NCI-H2196 treated with DMSO at 0.1 percent for 48 hours (cell line): ENCODE measurements around the gene P2RY6.
A peak's percentile ranks its signal among the peaks of the same experiment; 100 is the strongest.

Experiments
- DNase-seq: peaks from one replicate; lab custom pipeline; 2025; ENCODE audit not compliant: unreplicated experiment; lab: John Stamatoyannopoulos, UW

P2RY6 gene

DNA sequence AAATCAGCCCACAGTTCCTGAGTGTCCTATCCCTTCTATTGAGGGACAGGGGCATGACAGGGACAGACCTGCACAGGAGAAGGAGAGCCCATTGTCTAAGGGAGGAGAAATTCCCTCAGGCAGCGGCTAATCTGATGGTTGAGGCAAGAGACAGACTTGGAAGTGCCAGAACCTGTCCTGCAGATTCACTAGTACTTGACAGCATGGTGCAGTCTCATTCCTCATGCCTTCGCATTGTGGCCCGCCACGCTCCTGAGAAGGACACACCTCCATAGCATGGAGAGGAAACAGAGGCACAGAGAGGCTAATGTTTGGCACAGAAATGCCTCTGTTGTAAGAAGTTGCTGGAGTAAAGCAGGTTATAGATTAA is 3.2 kb downstream of the P2RY6 start:
- no peak for DNase-seq

GRCh38 chr11:73277467-73277866 is 5.3 kb downstream of the P2RY6 start:
- DNase-seq: no peak

GRCh38 chr11:73280626-73281025 is 8.5 kb downstream of the P2RY6 start:
- no peak for DNase-seq

- DNase-seq: no peak
Measured at GRCh38 chr11:73281201-73281741, 9.1 kb downstream of the P2RY6 start.

- DNase-seq: no peak
Measured at GRCh38 chr11:73281796-73282660, 9.9 kb downstream of the P2RY6 start.

DNA sequence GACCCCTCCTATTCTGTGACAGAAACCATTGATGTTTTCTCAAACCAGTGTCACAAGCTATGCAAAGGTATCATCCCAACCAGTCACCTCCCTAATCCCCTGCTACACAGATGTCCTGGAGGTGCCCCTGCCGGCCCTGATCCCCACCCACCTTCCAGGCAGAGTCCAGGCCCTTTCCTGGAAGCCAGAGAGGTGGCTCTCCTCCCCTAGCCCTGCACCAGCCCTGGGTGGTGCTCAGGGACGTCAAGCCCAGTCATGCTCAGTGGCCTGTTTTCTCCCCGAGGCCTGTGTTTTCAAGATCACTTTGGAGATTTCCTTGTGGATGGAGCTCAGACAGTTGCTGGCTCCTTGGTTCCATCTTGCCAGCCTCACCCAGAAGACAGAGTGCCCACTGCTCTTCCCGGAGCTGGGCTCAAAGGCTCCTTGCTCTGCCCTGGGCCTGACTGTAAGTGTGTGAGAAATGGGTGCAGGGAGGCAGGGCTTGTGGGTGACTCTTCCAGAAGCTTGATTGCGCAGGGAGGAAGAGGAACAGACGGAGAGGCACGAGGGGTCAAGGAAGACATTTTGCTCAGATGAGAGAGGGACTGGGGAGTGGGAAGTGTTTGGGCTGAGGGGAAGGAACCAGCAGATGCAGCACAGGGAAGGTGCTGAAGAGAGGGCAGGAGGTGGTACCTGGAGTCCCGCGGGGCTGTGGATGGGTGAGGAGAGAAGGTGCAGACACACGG is 11.3 kb downstream of the P2RY6 start:
- no peak for DNase-seq

- DNase-seq: no peak
Measured at GRCh38 chr11:73284106-73284505, 12.0 kb downstream of the P2RY6 start.

- no peak for DNase-seq
Measured at GRCh38 chr11:73285721-73286120, 13.6 kb downstream of the P2RY6 start.

- no peak for DNase-seq
Measured at GRCh38 chr11:73286240-73286810, 14.2 kb downstream of the P2RY6 start.

DNA sequence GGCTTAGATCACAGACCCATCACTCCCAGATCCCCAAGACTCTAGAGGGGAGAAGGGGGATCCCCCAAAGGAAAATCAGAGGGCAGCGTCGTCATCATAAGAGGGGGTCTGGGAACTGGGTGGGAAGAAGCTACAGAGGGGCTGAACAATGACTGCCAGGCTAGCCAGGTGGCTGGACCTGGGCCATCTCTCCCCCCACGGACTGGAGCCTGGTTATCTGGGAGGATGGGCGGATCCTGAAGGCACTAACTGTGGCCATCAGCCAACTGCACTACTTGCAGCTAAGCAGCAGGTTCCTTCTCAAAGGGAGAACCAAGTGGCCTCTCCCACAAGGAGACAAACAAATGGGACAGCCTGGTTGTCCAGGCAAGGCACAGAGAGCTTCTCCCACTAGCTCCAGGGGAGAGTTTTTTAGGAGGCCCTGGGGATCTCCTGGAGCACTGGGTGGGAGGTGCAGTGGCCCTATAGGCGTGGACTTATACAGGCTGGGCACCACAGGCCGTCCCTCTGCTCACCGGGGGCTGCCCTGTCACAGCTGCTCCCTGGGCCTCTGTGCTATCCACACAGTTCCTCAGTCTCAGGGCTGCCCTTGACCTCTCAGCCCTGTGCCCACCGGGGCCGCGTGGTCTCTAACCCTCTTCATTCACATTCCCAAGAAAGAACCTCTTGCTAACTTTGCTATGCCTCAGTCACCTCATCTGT is 15.4 kb downstream of the P2RY6 start:
- DNase-seq: no peak

DNA sequence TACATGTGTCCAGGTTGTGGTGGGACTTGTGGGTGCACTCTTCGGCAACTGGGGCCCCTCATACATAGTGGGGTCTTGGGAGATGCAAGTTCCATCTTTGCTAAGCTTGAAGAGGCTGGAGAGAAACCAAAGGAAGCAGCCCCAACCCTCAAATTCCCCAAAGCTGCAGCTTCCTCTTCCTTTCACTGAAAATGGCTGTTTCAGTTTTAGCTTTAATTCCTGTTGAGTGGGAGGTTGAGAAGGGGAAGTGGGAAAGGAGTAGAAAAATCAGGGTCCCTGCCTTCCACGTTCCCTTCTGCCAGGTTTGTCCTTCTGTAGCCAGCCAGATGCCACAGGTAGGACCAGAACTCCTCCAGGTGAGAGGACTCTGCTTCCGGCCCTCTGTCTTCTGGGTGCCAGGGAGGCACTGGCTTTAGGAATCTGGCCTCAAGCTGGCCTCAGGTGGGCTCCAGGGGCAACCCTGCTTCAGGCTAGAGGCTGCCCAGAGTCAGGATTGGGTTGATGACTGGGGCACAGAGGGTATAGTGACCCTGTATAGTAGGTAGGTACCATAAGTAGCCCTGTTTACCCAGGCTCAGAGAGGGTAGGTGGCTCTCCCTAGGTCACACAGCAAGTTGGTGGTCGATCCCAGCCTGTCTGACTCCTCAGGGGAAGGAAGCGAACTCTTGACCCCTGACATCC is 16.2 kb downstream of the P2RY6 start:
- DNase-seq: no peak

DNA sequence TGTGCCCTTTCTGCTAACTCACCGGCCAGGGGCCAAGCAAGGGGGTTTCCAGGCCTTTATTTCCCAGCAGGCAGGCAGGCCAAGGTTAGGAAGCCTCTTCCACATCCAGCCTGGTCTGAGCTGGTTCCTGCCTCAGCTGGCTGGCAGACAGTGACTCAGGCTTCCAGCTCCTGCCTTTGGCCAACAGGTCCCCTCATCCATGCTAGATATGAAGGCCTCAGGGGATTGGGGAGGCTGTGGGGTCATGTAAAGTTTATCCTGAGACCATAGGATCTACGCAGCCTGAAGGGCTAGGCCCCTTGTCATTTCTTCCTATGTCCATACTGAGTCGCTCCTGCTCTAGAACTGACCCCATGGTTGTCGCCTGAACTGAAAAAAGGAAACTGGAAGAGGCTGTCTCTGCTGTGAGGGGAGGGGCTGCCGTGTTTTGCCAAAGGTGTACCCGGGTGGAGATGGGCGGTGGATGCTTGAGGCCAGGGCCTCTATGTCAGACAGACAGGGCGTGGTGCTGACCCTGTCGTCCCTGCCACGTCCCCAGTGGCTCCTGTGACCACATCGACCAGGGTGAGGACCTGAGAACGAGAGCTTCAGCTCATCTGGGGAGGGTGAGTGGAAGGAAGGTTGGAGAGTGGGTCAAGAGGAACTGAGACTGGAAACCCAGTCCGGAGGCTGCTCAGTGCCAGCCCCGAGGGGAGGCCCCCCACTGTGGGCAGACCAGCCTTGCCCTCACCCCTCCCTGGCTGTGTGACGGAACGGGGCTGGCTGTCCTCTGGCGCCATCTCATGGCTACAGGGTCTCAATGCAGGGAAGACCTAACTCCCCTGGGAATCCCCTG is 17.0 kb downstream of the P2RY6 start:
- peak; percentile 25 for DNase-seq

GRCh38 chr11:73290536-73290935 is 18.4 kb downstream of the P2RY6 start:
- no peak for DNase-seq

GRCh38 chr11:73291196-73291595 is 19.1 kb downstream of the P2RY6 start:
- no peak for DNase-seq

DNA sequence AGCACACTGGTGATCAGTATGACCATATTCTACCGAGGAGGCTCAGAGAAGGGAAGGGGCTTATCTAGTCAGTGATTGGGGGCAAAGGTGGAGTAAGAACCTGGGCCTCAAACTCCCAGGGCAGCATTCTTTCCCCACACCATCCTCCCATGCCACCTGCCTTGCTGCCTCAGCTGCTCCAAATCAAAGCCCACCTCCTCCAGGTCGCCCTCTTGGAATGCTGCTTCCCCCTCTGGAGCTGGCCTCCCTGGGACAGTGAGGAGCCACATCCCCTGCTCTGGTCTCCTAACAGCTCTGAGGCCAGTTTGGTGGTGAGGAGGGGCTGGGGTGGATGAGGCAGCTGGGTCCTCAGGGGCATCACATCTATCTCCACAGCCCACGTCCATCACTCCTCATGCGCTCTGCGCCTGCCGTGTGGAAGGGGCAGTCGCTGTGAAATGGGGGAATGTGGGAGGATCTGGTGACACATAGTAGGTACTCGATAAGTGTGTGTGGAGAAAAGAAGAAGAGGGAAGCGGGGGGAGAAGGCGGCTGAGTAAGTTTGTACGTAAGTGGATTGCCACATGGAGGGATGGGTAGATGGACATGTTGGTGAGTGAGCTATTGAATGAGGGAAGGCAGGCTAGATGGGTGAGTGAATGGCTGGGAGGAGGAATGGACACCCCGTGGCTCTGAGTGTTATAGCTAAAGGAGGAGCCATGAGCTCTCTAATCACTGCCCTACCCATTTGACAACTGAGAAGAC is 19.8 kb downstream of the P2RY6 start:
- DNase-seq: no peak

- no peak for DNase-seq
Measured at GRCh38 chr11:73292525-73292894, 20.4 kb downstream of the P2RY6 start.

DNA sequence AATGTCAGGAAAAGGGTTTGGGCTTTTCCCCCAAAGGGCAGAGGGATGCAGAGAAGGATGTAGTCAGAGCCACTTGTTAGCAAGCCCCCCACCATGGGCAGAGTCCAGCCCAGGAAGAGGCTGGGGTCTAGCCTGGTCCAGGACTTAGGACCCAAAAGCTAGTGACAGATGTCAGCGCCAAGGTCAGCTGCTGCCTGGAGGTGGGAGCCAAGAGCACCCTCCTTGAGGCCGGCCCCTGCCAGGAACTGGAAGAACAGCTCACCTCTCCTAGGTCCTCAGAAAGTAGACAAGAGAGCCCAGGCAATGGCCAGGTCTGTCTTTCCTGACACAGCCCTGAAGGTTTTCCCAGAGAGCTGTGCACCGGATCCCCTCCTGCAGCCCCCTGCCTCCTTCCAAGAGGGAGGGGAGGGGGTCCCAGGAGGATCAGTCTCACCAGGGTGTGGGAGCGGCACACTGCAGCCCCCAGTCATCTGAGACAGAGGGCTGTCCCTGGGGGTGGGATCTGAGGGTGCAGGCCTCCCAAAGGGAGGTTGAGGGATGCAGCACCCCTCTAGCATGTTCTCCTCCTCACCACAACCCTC is 21.3 kb downstream of the P2RY6 start:
- DNase-seq: no peak

DNA sequence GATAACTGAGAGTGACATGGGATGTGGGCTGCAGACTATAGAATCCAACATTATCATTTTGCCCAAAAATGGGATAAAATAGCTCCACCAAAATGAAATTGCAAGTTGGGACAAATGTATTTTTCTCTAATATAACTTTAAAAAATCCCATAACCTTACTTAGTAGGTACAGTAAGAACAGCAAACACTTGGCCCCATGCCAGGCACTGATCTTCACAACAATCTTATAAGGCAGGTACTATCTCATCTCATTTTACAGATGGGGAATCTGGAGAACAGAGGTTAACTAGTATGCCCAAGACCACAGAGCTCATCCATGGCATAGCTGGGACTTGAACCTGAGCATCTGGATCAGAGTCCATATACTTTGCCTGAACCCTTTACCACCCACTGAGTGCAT is 22.5 kb downstream of the P2RY6 start:
- no peak for DNase-seq
